ENCODE data around the gene KANSL2. TPM values are rescaled to one million over a fixed set of nuclear protein-coding genes. Genes with fewer than 3 reads are reported as not detected.
"Not testable (repeated sequence)": the region's sequence is repeated elsewhere in the genome, so short reads cannot be mapped to it uniquely, and the experiment has no call there.

KANSL2 gene
- total RNA-seq, 1 experiment from 2014 or later, result 26.2 TPM

GRCh38 chr12:48643011-48643410, 39.0 kb downstream of the KANSL2 start:
- TF ChIP-seq CTCF (IDR thresholded peaks at IDR 0.05; ENCODE audit: unreplicated experiment), result no peak
- CTCF ChIA-PET, result no interaction called here
- H3K4me3 Mint-ChIP-seq (ENCODE audit: low read depth, unreplicated experiment), result no peak overlapping the region
- no peaks in the 10 kb centered on the region for H3K36me3 Mint-ChIP-seq (ENCODE audit: insufficient read depth, unreplicated experiment)
- no TSS peak for BruUV-seq (replicated peaks)
- no peak overlapping the region for H3K27ac Mint-ChIP-seq (ENCODE audit: unreplicated experiment)
- no peaks in the 10 kb centered on the region for H3K4me1 Mint-ChIP-seq (ENCODE audit: low read depth, unreplicated experiment)
- no peak for DNase-seq
- peaks cover 3% of the 10 kb centered on the region for H3K9me3 Mint-ChIP-seq (ENCODE audit: low read depth, unreplicated experiment)
- no peaks in the 10 kb centered on the region for H3K27me3 Mint-ChIP-seq (ENCODE audit: unreplicated experiment)
- intact Hi-C loops (cut with micrococcal nuclease; ENCODE audit: unreplicated experiment), result no loop called here

DNA sequence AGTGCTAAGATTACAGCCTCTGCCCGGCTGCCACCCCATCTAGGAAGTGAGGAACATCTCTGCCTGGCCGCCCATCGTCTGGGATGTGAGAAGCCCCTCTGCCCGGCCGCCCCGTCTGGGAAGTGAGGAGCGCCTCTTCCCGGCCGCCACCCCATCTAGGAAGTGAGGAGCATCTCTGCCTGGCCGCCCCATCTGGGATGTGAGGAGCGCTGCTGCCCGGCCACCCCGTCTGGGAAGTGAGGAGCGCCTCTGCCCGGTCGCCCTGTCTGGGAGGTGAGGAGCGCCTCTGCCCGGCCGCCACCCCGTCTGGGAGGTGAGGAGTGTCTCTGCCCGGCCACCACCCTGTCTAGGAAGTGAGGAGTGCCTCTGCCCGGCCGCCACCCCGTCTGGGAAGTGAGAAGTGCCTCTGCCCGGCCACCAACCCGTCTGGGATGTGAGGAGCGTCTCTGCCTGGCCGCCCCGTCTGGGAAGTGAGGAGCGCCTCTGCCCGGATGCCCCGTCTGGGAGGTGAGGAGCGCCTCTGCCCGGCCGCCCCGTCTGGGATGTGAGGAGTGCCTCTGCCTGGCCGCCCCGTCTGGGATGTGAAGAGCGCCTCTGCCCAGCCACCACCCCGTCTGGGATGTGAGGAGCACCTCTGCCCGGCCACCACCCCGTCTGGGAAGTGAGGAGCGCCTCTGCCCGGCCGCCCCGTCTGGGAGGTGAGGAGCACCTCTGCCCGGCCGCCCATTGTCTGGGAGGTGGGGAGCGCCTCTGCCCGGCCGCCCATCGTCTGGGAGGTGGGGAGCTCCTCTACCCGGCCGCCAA, 40.1 kb downstream of the KANSL2 start:
- H3K4me3 Mint-ChIP-seq (ENCODE audit: low read depth, unreplicated experiment); CTCF ChIA-PET; H3K27me3 Mint-ChIP-seq (ENCODE audit: unreplicated experiment); H3K9me3 Mint-ChIP-seq (ENCODE audit: low read depth, unreplicated experiment); H3K36me3 Mint-ChIP-seq (ENCODE audit: insufficient read depth, unreplicated experiment); BruUV-seq (replicated peaks); H3K27ac Mint-ChIP-seq (ENCODE audit: unreplicated experiment); H3K4me1 Mint-ChIP-seq (ENCODE audit: low read depth, unreplicated experiment); DNase-seq; intact Hi-C loops (cut with micrococcal nuclease; ENCODE audit: unreplicated experiment): not testable (repeated sequence)

GRCh38 chr12:48640854-48641253, 41.2 kb downstream of the KANSL2 start:
- H3K27ac Mint-ChIP-seq (ENCODE audit: unreplicated experiment), result no peak overlapping the region
- H3K27me3 Mint-ChIP-seq (ENCODE audit: unreplicated experiment), result no peaks in the 10 kb centered on the region
- CTCF ChIA-PET, result interaction anchor here (0.7 kb wide), 1 partner anchor 1026 kb away, joined by 13 read pairs; no protein-coding TSS in a partner anchor
- no TSS peak for BruUV-seq (replicated peaks)
- H3K9me3 Mint-ChIP-seq (ENCODE audit: low read depth, unreplicated experiment), result peaks cover 3% of the 10 kb centered on the region
- H3K4me1 Mint-ChIP-seq (ENCODE audit: low read depth, unreplicated experiment), result no peaks in the 10 kb centered on the region
- H3K4me3 Mint-ChIP-seq (ENCODE audit: low read depth, unreplicated experiment), result no peak overlapping the region
- intact Hi-C loops (cut with micrococcal nuclease; ENCODE audit: unreplicated experiment), result no loop called here
- no peaks in the 10 kb centered on the region for H3K36me3 Mint-ChIP-seq (ENCODE audit: insufficient read depth, unreplicated experiment)
- no peak for DNase-seq
- no peak for TF ChIP-seq CTCF (IDR thresholded peaks at IDR 0.05; ENCODE audit: unreplicated experiment)

GRCh38 chr12:48640428-48640827, 41.6 kb downstream of the KANSL2 start:
- intact Hi-C loops (cut with micrococcal nuclease; ENCODE audit: unreplicated experiment), result no loop called here
- Mint-ChIP-seq H3K4me1 (ENCODE audit: low read depth, unreplicated experiment) (no peaks in the 10 kb centered on the region), H3K36me3 (ENCODE audit: insufficient read depth, unreplicated experiment) (no peaks in the 10 kb centered on the region), H3K9me3 (ENCODE audit: low read depth, unreplicated experiment) (peaks cover 3% of the 10 kb centered on the region), H3K27me3 (ENCODE audit: unreplicated experiment) (no peaks in the 10 kb centered on the region), H3K27ac (ENCODE audit: unreplicated experiment) (no peak overlapping the region), H3K4me3 (ENCODE audit: low read depth, unreplicated experiment) (no peak overlapping the region)
- no peak for DNase-seq
- no TSS peak for BruUV-seq (replicated peaks)
- no peak for TF ChIP-seq CTCF (IDR thresholded peaks at IDR 0.05; ENCODE audit: unreplicated experiment)
- CTCF ChIA-PET, result no interaction called here

- no peaks in the 10 kb centered on the region for H3K9me3 Mint-ChIP-seq (ENCODE audit: low read depth, unreplicated experiment)
- CTCF ChIA-PET, result no interaction called here
- no peaks in the 10 kb centered on the region for H3K36me3 Mint-ChIP-seq (ENCODE audit: insufficient read depth, unreplicated experiment)
- BruUV-seq (replicated peaks), result no TSS peak
- TF ChIP-seq CTCF (IDR thresholded peaks at IDR 0.05; ENCODE audit: unreplicated experiment), result no peak
- H3K27ac Mint-ChIP-seq (ENCODE audit: unreplicated experiment), result no peak overlapping the region
- H3K4me1 Mint-ChIP-seq (ENCODE audit: low read depth, unreplicated experiment), result no peaks in the 10 kb centered on the region
- H3K27me3 Mint-ChIP-seq (ENCODE audit: unreplicated experiment), result peaks cover 57% of the 10 kb centered on the region
- no peak for DNase-seq
- H3K4me3 Mint-ChIP-seq (ENCODE audit: low read depth, unreplicated experiment), result no peak overlapping the region
- intact Hi-C loops (cut with micrococcal nuclease; ENCODE audit: unreplicated experiment), result no loop called here
Observed at GRCh38 chr12:48631071-48631470, 51.0 kb downstream of the KANSL2 start.

Data from Calu3 (cell line).